ENCODE results near the gene EFNB2. TPM values are rescaled to one million over a fixed set of nuclear protein-coding genes. Genes with fewer than 3 reads are reported as not detected.

Gene EFNB2
- total and polyA plus RNA-seq, 7 donors, result 5.8 to 10.8 (median 8.8) TPM

Other genes with a start within 250 kb of the EFNB2 start
- gene ARGLU1, start 32.5 kb upstream of the EFNB2 start, total RNA-seq, result 10 to 100 TPM; 23.2 to 34.2 (median 27.1) TPM
- 10 to 100 TPM; 23.6 to 43.5 (median 23.8) TPM for gene ARGLU1, start 32.5 kb upstream of the EFNB2 start, polyA plus RNA-seq

Data from psoas muscle (tissue), 7 donors.